GM10266 (cell line): ENCODE results near the gene LY6G6C.

Source experiments
- DNase-seq: peaks from one replicate; pipeline ENCODE4 v3.0.0; 2012; ENCODE audit errors: extremely low spot score
- TF ChIP-seq, protein P1 (sequence below): IDR thresholded peaks from 2 replicates; pipeline ENCODE4 v1.5.1; 2012; ENCODE audit warnings: mild to moderate bottlenecking, low read depth; ENCODE audit not compliant: control insufficient read depth, insufficient read depth; ENCODE audit errors: missing control alignments

Gene LY6G6C

DNA sequence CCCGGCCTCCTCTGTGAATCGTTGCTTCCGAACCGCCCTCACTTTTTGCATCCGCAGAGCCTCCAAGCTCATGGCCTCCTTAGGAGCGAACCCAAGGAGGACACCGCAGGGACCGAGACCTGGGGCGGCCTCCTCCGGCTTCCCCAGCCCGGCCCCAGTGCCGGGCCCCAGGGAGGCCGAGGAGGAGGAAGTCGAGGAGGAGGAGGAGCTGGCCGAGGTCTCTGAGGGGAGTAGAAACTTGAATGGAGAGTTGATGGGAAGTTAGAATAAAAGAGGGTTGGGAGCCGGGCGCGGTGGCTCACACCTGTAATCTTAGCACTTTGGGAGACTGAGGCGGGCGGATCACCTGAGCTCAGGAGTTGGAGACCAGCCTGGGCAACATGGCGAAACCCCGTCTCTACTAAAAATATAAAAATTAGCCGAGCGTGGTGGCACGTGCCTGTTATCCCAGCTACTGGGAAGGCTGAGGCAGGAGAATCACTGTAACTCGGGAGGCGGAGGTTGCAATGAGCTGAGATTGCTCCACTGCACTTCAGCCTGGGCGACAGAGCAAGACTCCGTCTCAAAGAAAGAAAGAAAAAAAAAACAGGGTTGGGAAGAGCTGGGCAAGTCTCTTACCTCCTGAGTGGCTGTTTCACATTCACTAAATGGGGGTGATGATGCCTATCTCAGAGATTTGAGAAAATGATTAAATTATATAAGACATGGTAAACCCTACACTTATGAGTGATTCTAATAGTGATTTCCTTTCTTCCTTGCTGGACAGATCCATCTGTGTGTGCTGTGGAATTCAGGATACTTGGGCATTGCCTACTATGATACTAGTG lies 19.1 kb upstream of the LY6G6C start:
- no peak for DNase-seq
- TF ChIP-seq, protein P1, sequence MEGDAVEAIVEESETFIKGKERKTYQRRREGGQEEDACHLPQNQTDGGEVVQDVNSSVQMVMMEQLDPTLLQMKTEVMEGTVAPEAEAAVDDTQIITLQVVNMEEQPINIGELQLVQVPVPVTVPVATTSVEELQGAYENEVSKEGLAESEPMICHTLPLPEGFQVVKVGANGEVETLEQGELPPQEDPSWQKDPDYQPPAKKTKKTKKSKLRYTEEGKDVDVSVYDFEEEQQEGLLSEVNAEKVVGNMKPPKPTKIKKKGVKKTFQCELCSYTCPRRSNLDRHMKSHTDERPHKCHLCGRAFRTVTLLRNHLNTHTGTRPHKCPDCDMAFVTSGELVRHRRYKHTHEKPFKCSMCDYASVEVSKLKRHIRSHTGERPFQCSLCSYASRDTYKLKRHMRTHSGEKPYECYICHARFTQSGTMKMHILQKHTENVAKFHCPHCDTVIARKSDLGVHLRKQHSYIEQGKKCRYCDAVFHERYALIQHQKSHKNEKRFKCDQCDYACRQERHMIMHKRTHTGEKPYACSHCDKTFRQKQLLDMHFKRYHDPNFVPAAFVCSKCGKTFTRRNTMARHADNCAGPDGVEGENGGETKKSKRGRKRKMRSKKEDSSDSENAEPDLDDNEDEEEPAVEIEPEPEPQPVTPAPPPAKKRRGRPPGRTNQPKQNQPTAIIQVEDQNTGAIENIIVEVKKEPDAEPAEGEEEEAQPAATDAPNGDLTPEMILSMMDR: no peak

DNA sequence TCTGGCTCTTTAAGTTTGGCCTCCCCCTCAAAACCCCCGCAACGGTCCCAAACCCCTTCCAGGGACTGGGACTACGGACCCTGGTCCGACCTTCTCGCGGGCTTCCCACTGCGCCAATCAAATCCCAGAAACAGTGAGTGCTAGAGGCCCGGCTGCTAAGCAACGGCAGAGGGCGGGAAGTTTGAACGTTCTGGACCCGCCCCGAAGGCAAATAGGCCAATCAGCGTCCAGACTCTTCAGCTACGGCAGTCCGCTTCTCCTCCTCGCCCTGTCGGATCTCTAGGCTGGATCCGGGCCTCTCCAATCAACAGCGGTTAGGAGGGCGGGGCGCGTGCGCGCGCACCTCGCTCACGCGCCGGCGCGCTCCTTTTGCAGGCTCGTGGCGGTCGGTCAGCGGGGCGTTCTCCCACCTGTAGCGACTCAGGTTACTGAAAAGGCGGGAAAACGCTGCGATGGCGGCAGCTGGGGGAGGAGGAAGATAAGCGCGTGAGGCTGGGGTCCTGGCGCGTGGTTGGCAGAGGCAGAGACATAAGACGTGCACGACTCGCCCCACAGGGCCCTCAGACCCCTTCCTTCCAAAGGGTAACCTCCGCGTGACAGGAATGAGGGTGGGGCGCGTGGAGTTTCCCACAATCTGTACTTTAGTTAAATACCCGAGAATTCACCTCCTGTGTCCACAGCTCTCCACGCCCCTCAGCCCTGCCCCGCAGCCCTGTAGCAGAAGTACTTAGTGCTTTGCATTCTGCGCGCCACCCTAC lies 18.3 kb upstream of the LY6G6C start, which contains the start of gene MSH5:
MSH5 (plus strand) TSS at position 367 of the 758 bp plus-strand sequence. CDS start 462 bp downstream, outside the sequence.
- peak; percentile 96 for DNase-seq
- TF ChIP-seq, protein P1: no peak

DNA sequence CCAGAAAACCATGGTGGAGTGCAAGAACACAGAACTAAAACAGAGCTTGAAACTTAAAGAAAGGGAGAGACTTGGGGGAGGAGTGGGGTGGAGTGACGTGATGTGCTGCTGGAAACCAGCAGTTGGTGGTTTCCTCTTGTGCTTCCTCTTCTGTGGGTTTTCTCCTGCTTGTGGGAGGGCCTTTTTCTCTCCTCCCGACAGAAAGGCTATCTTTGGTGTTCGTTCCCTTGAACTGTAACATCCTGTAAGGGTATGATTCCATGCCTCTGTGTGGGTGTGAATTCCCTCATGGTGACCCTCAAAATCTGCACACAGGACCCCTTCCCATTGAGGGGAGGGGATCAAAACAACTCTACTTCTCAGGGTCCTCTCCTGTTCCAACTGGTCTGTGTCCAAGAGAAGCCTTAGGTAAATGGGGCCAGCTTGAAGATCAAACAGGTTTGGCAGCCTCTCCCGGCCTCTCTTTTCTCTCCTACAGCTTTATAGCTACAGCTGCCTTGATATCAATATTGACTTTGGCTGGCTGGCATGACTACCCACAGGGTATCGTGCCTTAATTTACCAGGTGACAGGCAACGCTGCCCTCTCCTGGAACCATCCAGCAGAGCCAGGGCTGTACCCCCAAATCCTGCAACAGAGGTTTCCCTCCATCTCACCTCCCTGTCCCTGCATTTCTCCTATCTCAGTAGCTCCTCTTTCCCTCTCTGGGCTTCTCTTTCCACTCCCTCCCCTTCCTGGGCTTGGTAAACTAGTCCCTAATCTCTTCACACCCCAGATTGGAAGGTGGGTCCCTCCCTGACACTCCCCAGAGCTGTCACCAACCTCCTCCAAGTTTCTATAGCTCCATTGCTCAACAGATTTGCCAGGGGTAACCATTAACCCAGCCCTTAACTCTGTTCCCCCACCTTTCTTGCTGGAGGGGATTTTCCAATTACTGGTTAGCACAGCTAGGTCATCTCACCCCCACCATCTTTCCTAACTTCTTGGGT lies 16.7 kb upstream of the LY6G6C start:
- TF ChIP-seq, protein P1: peak; percentile 45
- DNase-seq: peak; percentile 82

DNA sequence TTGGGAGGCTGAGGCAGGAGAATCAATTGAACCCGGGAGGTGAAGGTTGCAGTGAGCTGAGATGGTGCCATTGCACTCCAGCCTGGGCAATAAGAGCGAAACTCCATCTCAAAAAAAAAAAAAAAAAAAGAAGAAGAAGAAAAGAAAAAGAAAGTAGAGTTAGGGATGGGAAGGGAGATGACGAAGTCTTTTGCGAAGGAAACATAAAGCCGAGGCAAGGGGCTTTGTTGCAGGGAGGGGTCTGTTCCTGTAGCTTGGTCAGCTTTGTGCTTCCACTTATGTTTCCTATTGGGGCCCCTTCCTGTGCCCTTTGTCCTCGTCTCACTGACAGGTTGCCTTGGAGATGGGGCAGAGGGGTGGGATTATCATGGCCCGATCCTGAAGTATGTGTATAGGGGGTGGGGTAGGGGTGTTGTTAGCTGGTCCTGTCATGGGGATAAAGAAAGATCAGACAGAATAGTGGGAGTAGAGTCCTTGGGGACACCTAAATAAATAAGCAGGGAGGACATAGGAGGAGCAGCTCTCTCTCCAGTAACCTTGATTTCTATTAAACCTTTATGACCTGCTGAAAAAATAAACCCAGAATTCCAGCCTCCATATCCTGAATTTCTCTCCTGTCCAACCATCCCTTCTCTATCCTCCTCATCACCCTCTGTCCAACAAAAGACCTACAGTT lies 15.9 kb upstream of the LY6G6C start:
- DNase-seq: no peak
- TF ChIP-seq, protein P1: no peak

DNA sequence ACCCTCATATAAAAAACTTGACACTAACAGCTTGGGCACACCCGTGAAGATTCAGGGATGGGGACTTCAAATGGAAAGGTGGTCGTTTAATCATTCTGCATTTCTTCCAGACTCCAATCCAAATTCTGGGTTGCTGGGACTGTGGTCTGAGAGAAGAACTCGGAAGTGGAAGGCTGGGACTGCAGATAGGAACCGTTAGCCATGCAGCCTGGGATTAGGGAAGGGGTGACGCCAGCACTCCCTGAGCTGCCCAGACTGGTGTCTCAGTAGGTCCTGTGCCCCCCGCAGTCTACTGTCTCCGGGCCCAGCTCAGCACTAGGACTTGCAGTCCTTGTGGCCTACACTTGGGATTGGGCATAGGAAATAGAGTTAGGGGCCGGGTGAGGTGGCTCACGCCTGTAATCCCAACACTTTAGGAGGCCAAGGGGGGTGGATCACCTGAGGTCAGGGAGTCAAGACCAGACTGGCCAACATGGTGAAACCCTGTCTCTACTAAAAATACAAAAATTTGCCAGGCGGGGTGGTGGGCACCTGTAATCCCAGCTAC lies 15.3 kb upstream of the LY6G6C start:
- TF ChIP-seq, protein P1: no peak
- no peak for DNase-seq
